Amniotic epithelial cell (primary cell): ENCODE data around the gene CKB.
A peak's percentile ranks its signal among the peaks of the same experiment; 100 is the strongest.

Experiments
- DNase-seq: peaks from one replicate; pipeline ENCODE4 v3.0.0-alpha.2; 2010; ENCODE audit warnings: low read depth

The CKB gene

GRCh38 chr14:103522649-103523574, at the start of gene CKB:
Gene CKB, minus strand, starts transcription at chr14:103522830. Its CDS starts 337 bp downstream, at chr14:103522493.
- DNase-seq: peak; percentile 42

GRCh38 chr14:103569408-103569807, 46.8 kb upstream of the CKB start:
- no peak for DNase-seq

- DNase-seq: no peak
Observed at GRCh38 chr14:103568952-103569351, 46.3 kb upstream of the CKB start.

GRCh38 chr14:103563844-103564505, 41.3 kb upstream of the CKB start:
- DNase-seq: no peak

GRCh38 chr14:103563226-103563620, 40.6 kb upstream of the CKB start:
- DNase-seq: no peak

GRCh38 chr14:103562429-103563225, 40.0 kb upstream of the CKB start, which contains the start of the genes BAG5 and COA8:
Gene BAG5, minus strand, starts transcription at chr14:103562657. Its CDS starts 1,493 bp downstream, at chr14:103561164.
Gene COA8, plus strand, starts transcription at chr14:103562960. Its CDS starts 42 bp downstream, at chr14:103563002.
- DNase-seq: peak; percentile 73

- peak; percentile 37 for DNase-seq
Observed at GRCh38 chr14:103562179-103562428, 39.5 kb upstream of the CKB start.

GRCh38 chr14:103561381-103562178, 39.0 kb upstream of the CKB start:
- DNase-seq: peak; percentile 59

GRCh38 chr14:103560691-103561090, 38.1 kb upstream of the CKB start:
- no peak for DNase-seq

GRCh38 chr14:103559766-103560165, 37.1 kb upstream of the CKB start:
- no peak for DNase-seq

- peak; percentile 97 for DNase-seq
Observed at GRCh38 chr14:103558071-103558882, 35.6 kb upstream of the CKB start.

GRCh38 chr14:103556946-103557758, 34.5 kb upstream of the CKB start:
- DNase-seq: no peak

GRCh38 chr14:103555559-103556337, 33.1 kb upstream of the CKB start:
- DNase-seq: no peak

GRCh38 chr14:103552846-103553210, 30.2 kb upstream of the CKB start:
- no peak for DNase-seq

GRCh38 chr14:103552011-103552845, 29.6 kb upstream of the CKB start:
- peak; percentile 61 for DNase-seq

GRCh38 chr14:103551338-103551762, 28.7 kb upstream of the CKB start:
- DNase-seq: no peak

GRCh38 chr14:103550451-103551337, 28.1 kb upstream of the CKB start:
- no peak for DNase-seq
